Natural killer cell (primary cell): ENCODE measurements around the gene ISL1. TPM values are rescaled to one million over a fixed set of nuclear protein-coding genes. Genes with fewer than 3 reads are reported as not detected.

Experiments
- ATAC-seq, 3 donors: fragments of 150-1000 bp in 2 of 3; fragments of 200-7000 bp in 1 of 3; cut with Tn5 transposase; 1 replicate in 1 of 3; 2 replicates in 2 of 3; pipeline ENCODE4 v1.10.0; 2021; ENCODE audit warnings: mild to moderate bottlenecking in 2 of 3, moderate library complexity in 2 of 3
- DNase-seq, 2 donors: peaks; one replicate each; pipeline versions ENCODE4 v3.0.0 to v3.0.0-alpha.2; 2013 to 2021; ENCODE audit warnings: mixed read lengths in 1 of 2
- H3K27ac ChIP-seq: one replicate; pipeline ENCODE4 v1.5.1; 2013; ENCODE audit warnings: mild to moderate bottlenecking, low read length
- H3K27me3 ChIP-seq: one replicate; pipeline ENCODE4 v1.6.1; 2013; ENCODE audit warnings: low read length; ENCODE audit not compliant: control insufficient read depth, insufficient read depth
- H3K36me3 ChIP-seq: one replicate; pipeline ENCODE4 v1.6.1; 2013; ENCODE audit warnings: low read length; ENCODE audit not compliant: control insufficient read depth, insufficient read depth
- H3K4me1 ChIP-seq: one replicate; pipeline ENCODE4 v1.6.1; 2013; ENCODE audit warnings: low read length; ENCODE audit not compliant: control insufficient read depth, insufficient read depth
- H3K4me3 ChIP-seq: one replicate; pipeline ENCODE4 v1.5.1; 2013; ENCODE audit warnings: low read length
- H3K9me3 ChIP-seq: one replicate; pipeline ENCODE4 v1.6.1; 2013; ENCODE audit warnings: low read length; ENCODE audit not compliant: control insufficient read depth, insufficient read depth
- H3K27ac Mint-ChIP-seq, 2 donors: one replicate each; pipeline ENCODE4 v1.8.0; 2022; ENCODE audit warnings: mild to moderate bottlenecking in 2 of 2, mixed read lengths in 2 of 2, moderate library complexity in 1 of 2
- H3K27me3 Mint-ChIP-seq, 2 donors: one replicate each; pipeline ENCODE4 v1.8.0; 2022; ENCODE audit warnings: low read depth in 2 of 2, mixed read lengths in 2 of 2
- H3K36me3 Mint-ChIP-seq: one replicate; pipeline ENCODE4 v1.8.0; 2022; ENCODE audit warnings: mixed read lengths
- H3K4me1 Mint-ChIP-seq, 2 donors: one replicate each; pipeline ENCODE4 v1.8.0; 2022; ENCODE audit warnings: mixed read lengths in 2 of 2
- H3K4me3 Mint-ChIP-seq: one replicate; pipeline ENCODE4 v1.8.0; 2022; ENCODE audit warnings: mild to moderate bottlenecking, moderate library complexity, mixed read lengths
- H3K9me3 Mint-ChIP-seq, 2 donors: one replicate each; pipeline ENCODE4 v1.8.0; 2022; ENCODE audit warnings: mixed read lengths in 2 of 2
- WGBS: methylation state at CpG from one replicate; pipeline ENCODE4 v1.1.7; 2013; ENCODE audit warnings: missing lambda C conversion rate; ENCODE audit not compliant: insufficient coverage; 5-methylcytosine and 5-hydroxymethylcytosine counted together
- intact Hi-C: fragments of 100-400 bp; cut with micrococcal nuclease; formaldehyde crosslinking; loops from one replicate; pipeline ENCODE4 v1.14.2; 2022
- total RNA-seq, 4 donors: library from RNA; stranded (reverse); fragments of 120-200 nt in 1 of 4; gene quantifications; one replicate each; pipeline versions ENCODE4 v1.2.3 to v1.2.4, GENCODE V29; 2013 to 2022
- TF ChIP-seq, protein P1 (sequence below): fragments of 200-600 bp; IDR thresholded peaks from one replicate; pipeline ENCODE4 v1.8.0; 2022; ENCODE audit warnings: antibody characterized with exemption

Gene ISL1
- total RNA-seq, 3 donors from 2014 or later (not counting 1 experiment from before 2014, with no cell fraction given), result not detected

DNA sequence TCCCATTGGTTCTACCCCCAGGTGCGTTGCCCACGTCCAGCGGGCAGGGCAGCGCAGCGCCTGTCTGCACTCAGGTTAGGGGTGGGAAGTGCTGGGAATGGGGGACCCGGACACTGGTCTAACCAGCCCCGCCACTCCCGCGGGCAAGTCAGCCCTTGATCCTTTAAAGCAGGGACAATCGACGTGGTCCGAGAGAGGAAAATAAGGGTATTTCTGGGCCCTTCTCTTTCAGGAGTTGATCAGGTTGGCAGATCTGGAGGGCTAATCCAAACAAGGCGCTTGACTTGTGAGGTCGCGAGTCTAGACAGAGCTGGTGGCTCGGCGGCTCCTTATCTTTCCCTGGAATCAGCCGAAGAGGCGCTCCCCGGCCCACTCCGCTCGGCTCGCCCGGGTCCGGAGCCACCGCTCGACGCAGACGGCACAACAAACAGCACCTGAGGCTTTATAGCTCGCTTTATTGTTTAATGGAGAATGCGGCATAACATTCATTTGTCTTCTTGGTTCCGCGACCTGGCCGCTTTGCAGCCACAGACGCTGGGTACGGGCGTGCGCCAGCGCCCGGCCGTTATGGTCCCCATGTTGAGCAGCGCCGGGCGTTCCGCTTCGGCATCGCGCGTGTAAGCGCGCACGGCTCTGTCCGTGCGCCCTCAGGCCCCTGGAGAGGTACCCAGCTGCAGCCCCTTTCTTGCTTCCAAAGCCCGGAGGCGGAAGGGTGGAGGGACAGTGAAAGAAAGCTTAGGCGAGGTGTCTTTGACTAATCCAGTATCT is 15.8 kb downstream of the ISL1 start:
- ATAC-seq, result no peak
- Histone ChIP-seq H3K27me3 (peaks cover 10% of the 10 kb centered on the region), H3K27ac (no peak overlapping the region), H3K4me1 (no peaks in the 10 kb centered on the region), H3K36me3 (no peaks in the 10 kb centered on the region), H3K4me3 (no peak overlapping the region), H3K9me3 (peaks cover 8% of the 10 kb centered on the region)
- Mint-ChIP-seq H3K4me3 (no peak overlapping the region), H3K36me3 (peaks cover 8% of the 10 kb centered on the region), H3K4me1 (no peaks in the 10 kb centered on the region), H3K9me3 (peaks cover 2 to 5% of the 10 kb centered on the region in 2 donors), H3K27me3 (peaks cover 29 to 34% of the 10 kb centered on the region in 2 donors), H3K27ac (no peak overlapping the region)
- TF ChIP-seq, protein P1, sequence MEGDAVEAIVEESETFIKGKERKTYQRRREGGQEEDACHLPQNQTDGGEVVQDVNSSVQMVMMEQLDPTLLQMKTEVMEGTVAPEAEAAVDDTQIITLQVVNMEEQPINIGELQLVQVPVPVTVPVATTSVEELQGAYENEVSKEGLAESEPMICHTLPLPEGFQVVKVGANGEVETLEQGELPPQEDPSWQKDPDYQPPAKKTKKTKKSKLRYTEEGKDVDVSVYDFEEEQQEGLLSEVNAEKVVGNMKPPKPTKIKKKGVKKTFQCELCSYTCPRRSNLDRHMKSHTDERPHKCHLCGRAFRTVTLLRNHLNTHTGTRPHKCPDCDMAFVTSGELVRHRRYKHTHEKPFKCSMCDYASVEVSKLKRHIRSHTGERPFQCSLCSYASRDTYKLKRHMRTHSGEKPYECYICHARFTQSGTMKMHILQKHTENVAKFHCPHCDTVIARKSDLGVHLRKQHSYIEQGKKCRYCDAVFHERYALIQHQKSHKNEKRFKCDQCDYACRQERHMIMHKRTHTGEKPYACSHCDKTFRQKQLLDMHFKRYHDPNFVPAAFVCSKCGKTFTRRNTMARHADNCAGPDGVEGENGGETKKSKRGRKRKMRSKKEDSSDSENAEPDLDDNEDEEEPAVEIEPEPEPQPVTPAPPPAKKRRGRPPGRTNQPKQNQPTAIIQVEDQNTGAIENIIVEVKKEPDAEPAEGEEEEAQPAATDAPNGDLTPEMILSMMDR, result no peak
- 7% methylated on average over 57 of the region's 57 CpGs for WGBS
- intact Hi-C loops, result no loop called here
- DNase-seq, result no peak

DNA sequence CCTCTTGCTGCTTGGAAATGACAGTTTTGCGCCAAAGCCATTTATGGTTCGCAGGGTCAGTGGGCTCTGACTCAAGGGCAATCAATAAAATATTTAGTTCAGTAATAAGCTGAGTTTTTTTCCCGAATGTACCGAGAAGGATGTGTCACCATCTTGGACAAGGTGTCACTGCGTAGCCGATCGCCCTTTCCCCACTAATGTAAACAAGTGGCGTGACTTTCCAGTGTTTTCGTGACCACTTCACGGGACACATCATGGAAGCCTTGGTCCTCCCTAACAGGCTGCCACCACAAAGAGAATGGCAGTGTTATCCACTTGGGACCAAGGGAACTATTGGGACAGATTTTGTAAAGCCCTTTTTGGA is 16.4 kb downstream of the ISL1 start:
- Mint-ChIP-seq H3K27ac (no peak overlapping the region), H3K9me3 (peaks cover 3 to 7% of the 10 kb centered on the region in 2 donors), H3K36me3 (peaks cover 8% of the 10 kb centered on the region), H3K4me3 (no peak overlapping the region), H3K4me1 (no peaks in the 10 kb centered on the region), H3K27me3 (peaks cover 29 to 34% of the 10 kb centered on the region in 2 donors)
- Histone ChIP-seq H3K27ac (no peak overlapping the region), H3K4me1 (no peaks in the 10 kb centered on the region), H3K27me3 (peaks cover 10% of the 10 kb centered on the region), H3K36me3 (no peaks in the 10 kb centered on the region), H3K9me3 (peaks cover 8% of the 10 kb centered on the region), H3K4me3 (no peak overlapping the region)
- ATAC-seq (no peak), DNase-seq (no peak)
- intact Hi-C loops, result no loop called here
- 23% methylated on average over 10 of the region's 10 CpGs for WGBS
- TF ChIP-seq, protein P1, result no peak

DNA sequence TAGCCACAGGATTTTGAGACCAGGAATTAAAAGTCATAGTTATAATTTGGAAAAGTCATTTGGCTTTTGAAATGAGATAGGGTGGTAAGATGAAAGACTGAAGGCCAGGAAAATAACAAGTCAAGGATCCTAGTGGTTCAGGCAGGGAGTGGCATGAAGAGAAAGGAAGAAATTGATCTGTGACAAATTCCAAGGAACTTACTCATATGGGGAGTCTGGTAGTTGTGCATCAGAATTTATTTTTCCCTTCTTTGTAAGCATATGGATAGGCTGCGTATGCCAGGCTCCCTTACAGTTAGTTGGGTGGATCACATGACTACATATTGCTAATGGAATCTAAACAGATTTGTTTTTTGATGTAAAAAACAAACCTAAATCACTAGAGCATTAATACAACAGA is 21.0 kb downstream of the ISL1 start:
- TF ChIP-seq, protein P1, result no peak
- DNase-seq (no peak), ATAC-seq (no peak)
- Histone ChIP-seq H3K36me3 (no peaks in the 10 kb centered on the region), H3K27me3 (peaks cover 6% of the 10 kb centered on the region), H3K9me3 (peaks cover 7% of the 10 kb centered on the region), H3K4me3 (no peak overlapping the region), H3K27ac (no peak overlapping the region), H3K4me1 (no peaks in the 10 kb centered on the region)
- no peak overlapping the region for H3K4me3 Mint-ChIP-seq
- no CpG with 5 or more reads among the region's 1 CpG for WGBS
- peaks cover 4 to 6% of the 10 kb centered on the region in 2 donors for H3K9me3 Mint-ChIP-seq
- H3K27ac Mint-ChIP-seq, result no peak overlapping the region
- H3K27me3 Mint-ChIP-seq, result peaks cover 6 to 7% of the 10 kb centered on the region in 2 donors
- H3K4me1 Mint-ChIP-seq, result no peaks in the 10 kb centered on the region
- H3K36me3 Mint-ChIP-seq, result no peaks in the 10 kb centered on the region
- intact Hi-C loops, result no loop called here

DNA sequence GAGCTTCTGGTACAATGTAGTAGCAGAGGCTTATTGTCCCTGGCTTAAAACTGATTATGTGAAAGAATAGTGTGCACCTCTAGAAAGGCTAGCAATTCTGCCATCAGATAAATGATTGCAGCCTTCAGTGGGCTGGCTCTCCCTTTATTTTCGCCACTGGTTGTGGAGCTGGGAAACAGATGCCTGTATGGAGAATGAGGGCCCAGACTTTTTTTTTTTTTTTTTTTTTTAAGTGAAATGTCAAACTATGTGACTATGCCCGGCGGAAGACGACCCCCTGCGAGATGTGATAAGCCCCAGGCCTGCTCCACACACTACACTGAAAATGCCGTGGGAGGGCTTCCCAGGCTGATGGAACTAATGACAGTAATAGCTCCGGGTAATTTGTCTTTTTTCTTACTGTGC is 28.7 kb downstream of the ISL1 start:
- no peak overlapping the region for H3K4me3 ChIP-seq
- no peak for DNase-seq
- no peaks in the 10 kb centered on the region for H3K27me3 Mint-ChIP-seq
- TF ChIP-seq, protein P1, result no peak
- ATAC-seq, result no peak
- H3K27ac ChIP-seq, result no peak overlapping the region
- no peaks in the 10 kb centered on the region for H3K4me1 ChIP-seq
- no peaks in the 10 kb centered on the region for H3K27me3 ChIP-seq
- no peak overlapping the region for H3K4me3 Mint-ChIP-seq
- intact Hi-C loops, result no loop called here
- no peaks in the 10 kb centered on the region for H3K36me3 Mint-ChIP-seq
- H3K9me3 Mint-ChIP-seq, result peaks cover 6 to 8% of the 10 kb centered on the region in 2 donors
- WGBS, result 68% methylated on average over 7 of the region's 7 CpGs
- H3K4me1 Mint-ChIP-seq, result no peaks in the 10 kb centered on the region
- no peaks in the 10 kb centered on the region for H3K9me3 ChIP-seq
- no peaks in the 10 kb centered on the region for H3K36me3 ChIP-seq
- no peak overlapping the region for H3K27ac Mint-ChIP-seq
